Measurements from ENCODE around the gene RHO.

RHO gene

DNA sequence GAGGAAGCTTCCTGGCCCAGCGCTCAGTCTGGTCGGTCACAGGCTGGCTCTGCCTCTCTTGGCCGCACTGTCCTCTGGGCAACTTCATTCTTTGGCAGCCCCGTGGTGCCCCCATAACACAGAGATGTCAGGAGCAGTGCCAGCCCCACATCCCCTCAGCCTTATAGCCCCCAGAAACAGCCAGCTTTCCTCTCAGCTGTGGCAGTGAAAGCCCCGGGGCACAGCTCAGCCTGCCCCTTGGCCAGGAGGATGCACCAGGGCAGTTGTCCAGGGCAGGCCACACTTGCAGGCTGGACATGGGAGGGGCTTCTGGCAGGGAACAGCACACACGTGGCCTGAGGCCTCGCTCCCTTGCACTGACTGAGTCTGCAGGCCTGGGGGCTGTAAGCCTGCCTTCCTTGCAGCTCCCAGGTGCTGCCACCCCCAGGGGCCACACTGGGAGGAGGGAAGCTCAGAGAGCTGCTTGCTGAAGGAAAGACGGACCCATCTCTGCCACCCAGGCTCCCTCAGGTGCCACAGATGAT is 10.3 kb upstream of the RHO start:
- Histone ChIP-seq H3K4me1 (ENCODE audit: control insufficient read depth, insufficient read depth, low read length) (no peaks in the 10 kb centered on the region), H3K27me3 (ENCODE audit: control insufficient read depth, insufficient read depth, low read length) (no peaks in the 10 kb centered on the region), H3K27ac (ENCODE audit: low read depth, low read length) (no peak overlapping the region), H3K36me3 (ENCODE audit: control insufficient read depth, insufficient read depth, low read length) (peaks cover 14% of the 10 kb centered on the region), H3K9ac (ENCODE audit: low read length) (no peak overlapping the region), H3K4me3 (ENCODE audit: low read length) (no peak overlapping the region)

DNA sequence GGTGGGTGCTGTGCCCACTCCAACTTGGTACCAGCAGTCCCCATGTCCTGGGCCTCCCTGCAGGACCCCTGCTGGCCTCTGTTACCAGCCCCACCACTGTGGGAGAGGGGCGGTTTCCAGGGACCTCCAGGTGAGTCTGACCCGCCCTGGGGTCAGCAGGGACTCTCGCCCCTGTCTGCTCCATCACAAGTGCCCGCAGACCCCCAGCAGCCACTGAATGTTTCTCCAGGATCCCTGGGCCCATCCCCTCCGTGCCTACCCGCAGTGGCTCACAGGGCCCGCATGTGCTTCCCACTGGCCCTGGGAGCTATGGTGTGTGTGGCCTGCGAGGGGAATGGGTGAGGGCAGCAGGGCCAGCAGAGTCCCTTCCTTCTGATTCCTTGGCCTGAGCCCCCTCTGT is 9.9 kb upstream of the RHO start:
- Histone ChIP-seq H3K27ac (ENCODE audit: low read depth, low read length) (no peak overlapping the region), H3K27me3 (ENCODE audit: control insufficient read depth, insufficient read depth, low read length) (no peaks in the 10 kb centered on the region), H3K9ac (ENCODE audit: low read length) (no peak overlapping the region), H3K36me3 (ENCODE audit: control insufficient read depth, insufficient read depth, low read length) (peaks cover 10% of the 10 kb centered on the region), H3K4me3 (ENCODE audit: low read length) (no peak overlapping the region), H3K4me1 (ENCODE audit: control insufficient read depth, insufficient read depth, low read length) (no peaks in the 10 kb centered on the region)

GRCh38 chr3:129519449-129519848 is 9.0 kb upstream of the RHO start:
- no peaks in the 10 kb centered on the region for H3K4me1 ChIP-seq (ENCODE audit: control insufficient read depth, insufficient read depth, low read length)
- no peak overlapping the region for H3K4me3 ChIP-seq (ENCODE audit: low read length)
- H3K27me3 ChIP-seq (ENCODE audit: control insufficient read depth, insufficient read depth, low read length): no peaks in the 10 kb centered on the region
- peaks cover 10% of the 10 kb centered on the region for H3K36me3 ChIP-seq (ENCODE audit: control insufficient read depth, insufficient read depth, low read length)
- H3K9ac ChIP-seq (ENCODE audit: low read length): no peak overlapping the region
- no peak overlapping the region for H3K27ac ChIP-seq (ENCODE audit: low read depth, low read length)

DNA sequence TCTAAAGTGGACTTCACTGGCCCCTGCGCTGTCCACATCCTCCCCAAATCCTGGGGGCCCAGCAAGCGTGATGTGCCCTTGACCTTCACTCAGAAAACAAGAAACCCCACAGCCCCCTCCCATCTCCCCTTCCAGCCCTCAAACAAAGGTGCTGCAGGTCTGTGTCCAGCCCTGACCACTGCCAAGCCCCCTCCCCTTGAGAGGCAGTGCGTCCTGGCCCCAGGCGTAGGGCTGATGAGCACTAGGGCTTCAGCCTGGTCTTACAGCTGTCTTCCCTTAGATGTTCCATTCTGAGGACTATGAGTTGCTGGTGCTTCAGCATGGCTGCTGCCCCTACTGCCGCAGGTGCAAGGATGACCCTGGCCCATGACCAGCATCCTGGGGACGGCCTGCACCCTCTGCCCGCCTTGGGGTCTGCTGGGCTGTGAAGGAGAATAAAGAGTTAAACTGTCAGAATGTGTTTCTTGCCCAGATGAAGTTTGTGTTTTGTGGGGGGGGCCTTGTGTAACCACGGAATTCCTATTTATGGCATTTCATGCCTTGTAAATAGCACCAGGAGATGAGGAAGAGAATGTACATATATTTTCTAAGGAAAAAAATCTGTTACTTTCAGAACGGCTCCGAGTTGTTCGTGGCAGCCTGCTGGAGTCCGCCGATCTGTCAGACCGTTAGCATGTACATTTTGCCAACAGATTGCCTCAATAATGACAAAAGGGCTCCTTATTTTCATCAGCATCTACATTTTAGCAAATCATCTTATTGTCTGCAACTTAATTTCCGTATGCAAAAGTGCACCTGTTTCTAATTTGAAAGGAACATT is 8.3 kb upstream of the RHO start:
- Histone ChIP-seq H3K27ac (ENCODE audit: low read depth, low read length) (no peak overlapping the region), H3K4me1 (ENCODE audit: control insufficient read depth, insufficient read depth, low read length) (no peaks in the 10 kb centered on the region), H3K9ac (ENCODE audit: low read length) (no peak overlapping the region), H3K27me3 (ENCODE audit: control insufficient read depth, insufficient read depth, low read length) (no peaks in the 10 kb centered on the region), H3K4me3 (ENCODE audit: low read length) (no peak overlapping the region), H3K36me3 (ENCODE audit: control insufficient read depth, insufficient read depth, low read length) (peaks cover 8% of the 10 kb centered on the region)

- Histone ChIP-seq H3K27me3 (ENCODE audit: control insufficient read depth, insufficient read depth, low read length) (no peaks in the 10 kb centered on the region), H3K27ac (ENCODE audit: low read depth, low read length) (no peak overlapping the region), H3K36me3 (ENCODE audit: control insufficient read depth, insufficient read depth, low read length) (peaks cover 7% of the 10 kb centered on the region), H3K9ac (ENCODE audit: low read length) (no peak overlapping the region), H3K4me1 (ENCODE audit: control insufficient read depth, insufficient read depth, low read length) (no peaks in the 10 kb centered on the region), H3K4me3 (ENCODE audit: low read length) (no peak overlapping the region)
These were observed 7.5 kb upstream of the RHO start for GRCh38 chr3:129520960-129521359.

DNA sequence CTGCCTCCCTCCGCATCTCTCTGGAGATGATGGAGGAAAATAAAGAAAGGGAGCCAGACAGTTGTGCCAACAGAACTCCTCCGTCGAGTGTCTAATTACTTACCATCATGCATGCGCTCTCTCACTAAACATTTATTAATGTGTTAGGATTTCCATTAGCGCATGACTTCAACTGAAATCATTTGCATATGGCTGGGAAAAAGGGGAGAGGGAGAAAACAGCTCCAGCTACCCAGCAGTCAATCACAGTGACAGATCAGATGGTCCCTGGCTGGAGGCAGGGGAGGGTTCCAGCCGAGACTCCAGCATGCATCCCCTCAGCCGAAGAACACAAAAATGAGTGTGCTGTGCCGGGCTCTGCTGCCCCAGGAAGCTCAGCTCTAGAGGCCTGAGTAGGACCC is 6.8 kb upstream of the RHO start:
- Histone ChIP-seq H3K36me3 (ENCODE audit: control insufficient read depth, insufficient read depth, low read length) (peaks cover 2% of the 10 kb centered on the region), H3K4me3 (ENCODE audit: low read length) (no peak overlapping the region), H3K9ac (ENCODE audit: low read length) (no peak overlapping the region), H3K4me1 (ENCODE audit: control insufficient read depth, insufficient read depth, low read length) (no peaks in the 10 kb centered on the region), H3K27ac (ENCODE audit: low read depth, low read length) (no peak overlapping the region), H3K27me3 (ENCODE audit: control insufficient read depth, insufficient read depth, low read length) (no peaks in the 10 kb centered on the region)

GRCh38 chr3:129522953-129523352 is 5.5 kb upstream of the RHO start:
- Histone ChIP-seq H3K36me3 (ENCODE audit: control insufficient read depth, insufficient read depth, low read length) (no peaks in the 10 kb centered on the region), H3K4me1 (ENCODE audit: control insufficient read depth, insufficient read depth, low read length) (no peaks in the 10 kb centered on the region), H3K4me3 (ENCODE audit: low read length) (no peak overlapping the region), H3K27me3 (ENCODE audit: control insufficient read depth, insufficient read depth, low read length) (no peaks in the 10 kb centered on the region), H3K27ac (ENCODE audit: low read depth, low read length) (no peak overlapping the region), H3K9ac (ENCODE audit: low read length) (no peak overlapping the region)

- no peaks in the 10 kb centered on the region for H3K4me1 ChIP-seq (ENCODE audit: control insufficient read depth, insufficient read depth, low read length)
- no peak overlapping the region for H3K27ac ChIP-seq (ENCODE audit: low read depth, low read length)
- H3K4me3 ChIP-seq (ENCODE audit: low read length): no peak overlapping the region
- no peak overlapping the region for H3K9ac ChIP-seq (ENCODE audit: low read length)
- no peaks in the 10 kb centered on the region for H3K36me3 ChIP-seq (ENCODE audit: control insufficient read depth, insufficient read depth, low read length)
- no peaks in the 10 kb centered on the region for H3K27me3 ChIP-seq (ENCODE audit: control insufficient read depth, insufficient read depth, low read length)
These were observed 4.4 kb upstream of the RHO start for GRCh38 chr3:129524081-129524480.

DNA sequence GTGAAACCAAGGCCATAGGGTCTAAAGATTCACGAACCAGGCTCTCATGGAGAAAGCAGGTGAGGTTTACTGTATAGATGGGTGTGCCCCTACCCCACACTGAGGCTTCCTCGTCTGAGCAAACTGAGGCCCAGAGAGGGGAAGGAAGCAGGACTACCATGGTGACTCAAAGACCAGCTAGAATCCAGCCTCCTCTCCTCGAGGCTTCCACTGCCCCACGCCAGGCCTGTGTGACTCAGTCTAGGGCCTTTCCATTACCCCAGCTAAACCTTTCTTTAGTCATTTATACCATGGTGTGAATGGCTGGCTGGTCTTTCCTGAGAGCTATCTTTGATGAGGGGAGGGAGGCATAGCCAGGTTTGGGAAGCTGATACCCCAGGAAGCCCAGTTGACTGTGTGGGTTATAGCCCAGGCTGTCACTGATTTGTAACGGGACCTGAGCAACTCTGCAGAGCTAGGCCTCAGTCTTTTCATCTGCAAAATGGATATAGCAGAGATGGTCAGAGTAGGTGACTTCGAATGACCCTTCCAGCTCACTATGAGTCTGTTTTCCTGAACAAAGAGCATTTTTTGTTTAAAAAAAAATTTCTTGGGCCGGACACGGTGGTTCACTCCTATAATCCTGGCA is 3.0 kb upstream of the RHO start:
- Histone ChIP-seq H3K4me3 (ENCODE audit: low read length) (no peak overlapping the region), H3K4me1 (ENCODE audit: control insufficient read depth, insufficient read depth, low read length) (no peaks in the 10 kb centered on the region), H3K27ac (ENCODE audit: low read depth, low read length) (no peak overlapping the region), H3K36me3 (ENCODE audit: control insufficient read depth, insufficient read depth, low read length) (no peaks in the 10 kb centered on the region), H3K9ac (ENCODE audit: low read length) (no peak overlapping the region), H3K27me3 (ENCODE audit: control insufficient read depth, insufficient read depth, low read length) (no peaks in the 10 kb centered on the region)

DNA sequence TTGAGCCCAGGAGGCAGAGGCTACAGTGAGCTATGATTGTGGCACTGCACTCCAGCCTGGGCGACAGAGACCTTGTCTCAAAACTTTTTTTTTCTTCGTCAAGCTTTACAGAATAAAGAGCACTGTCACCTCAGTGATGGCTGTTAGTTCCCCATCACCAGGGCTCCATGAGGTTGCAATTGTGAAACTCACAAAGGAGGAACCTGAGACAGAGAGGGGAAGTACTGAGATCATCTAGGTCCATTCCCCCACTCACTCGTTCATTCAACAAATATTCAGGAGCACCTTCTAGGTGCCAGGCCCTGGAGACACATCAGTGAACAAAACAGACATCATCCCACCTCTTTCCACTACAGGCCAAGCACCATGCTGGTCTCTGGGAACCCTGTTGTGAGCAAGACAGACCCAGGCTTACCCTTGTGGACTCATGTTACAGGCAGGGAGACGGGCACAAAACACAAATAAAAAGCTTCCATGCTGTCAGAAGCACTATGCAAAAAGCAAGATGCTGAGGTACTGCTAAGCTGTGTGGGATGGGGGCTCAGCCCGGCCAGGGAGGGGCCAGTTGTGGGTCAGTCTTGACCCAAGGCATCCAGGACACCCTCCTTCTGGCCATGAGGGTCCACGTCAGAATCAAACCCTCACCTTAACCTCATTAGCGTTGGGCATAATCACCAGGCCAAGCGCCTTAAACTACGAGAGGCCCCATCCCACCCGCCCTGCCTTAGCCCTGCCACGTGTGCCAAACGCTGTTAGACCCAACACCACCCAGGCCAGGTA is 2.1 kb upstream of the RHO start:
- Histone ChIP-seq H3K4me1 (ENCODE audit: control insufficient read depth, insufficient read depth, low read length) (no peaks in the 10 kb centered on the region), H3K27me3 (ENCODE audit: control insufficient read depth, insufficient read depth, low read length) (no peaks in the 10 kb centered on the region), H3K9ac (ENCODE audit: low read length) (no peak overlapping the region), H3K4me3 (ENCODE audit: low read length) (no peak overlapping the region), H3K27ac (ENCODE audit: low read depth, low read length) (no peak overlapping the region), H3K36me3 (ENCODE audit: control insufficient read depth, insufficient read depth, low read length) (no peaks in the 10 kb centered on the region)

DNA sequence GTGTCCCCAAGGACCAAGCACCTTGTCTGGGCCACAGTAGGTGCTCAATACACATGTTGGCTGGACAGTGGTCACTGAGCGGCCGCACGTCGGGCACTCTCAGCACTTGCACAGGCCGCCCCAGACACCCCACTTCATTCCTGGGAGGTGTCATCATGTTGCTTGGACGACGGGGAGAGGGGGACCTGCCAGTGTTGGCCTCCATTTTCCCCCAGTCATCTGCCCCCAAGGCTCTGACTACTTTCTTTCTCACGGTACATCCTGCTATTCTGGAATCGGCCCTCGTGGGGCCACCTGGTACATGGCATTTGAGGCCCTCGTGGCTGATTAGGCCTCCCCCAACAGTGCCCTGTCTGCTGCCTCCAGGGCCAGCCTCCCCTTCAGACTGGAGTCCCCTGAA is 1.2 kb upstream of the RHO start:
- Histone ChIP-seq H3K4me3 (ENCODE audit: low read length) (no peak overlapping the region), H3K4me1 (ENCODE audit: control insufficient read depth, insufficient read depth, low read length) (no peaks in the 10 kb centered on the region)

DNA sequence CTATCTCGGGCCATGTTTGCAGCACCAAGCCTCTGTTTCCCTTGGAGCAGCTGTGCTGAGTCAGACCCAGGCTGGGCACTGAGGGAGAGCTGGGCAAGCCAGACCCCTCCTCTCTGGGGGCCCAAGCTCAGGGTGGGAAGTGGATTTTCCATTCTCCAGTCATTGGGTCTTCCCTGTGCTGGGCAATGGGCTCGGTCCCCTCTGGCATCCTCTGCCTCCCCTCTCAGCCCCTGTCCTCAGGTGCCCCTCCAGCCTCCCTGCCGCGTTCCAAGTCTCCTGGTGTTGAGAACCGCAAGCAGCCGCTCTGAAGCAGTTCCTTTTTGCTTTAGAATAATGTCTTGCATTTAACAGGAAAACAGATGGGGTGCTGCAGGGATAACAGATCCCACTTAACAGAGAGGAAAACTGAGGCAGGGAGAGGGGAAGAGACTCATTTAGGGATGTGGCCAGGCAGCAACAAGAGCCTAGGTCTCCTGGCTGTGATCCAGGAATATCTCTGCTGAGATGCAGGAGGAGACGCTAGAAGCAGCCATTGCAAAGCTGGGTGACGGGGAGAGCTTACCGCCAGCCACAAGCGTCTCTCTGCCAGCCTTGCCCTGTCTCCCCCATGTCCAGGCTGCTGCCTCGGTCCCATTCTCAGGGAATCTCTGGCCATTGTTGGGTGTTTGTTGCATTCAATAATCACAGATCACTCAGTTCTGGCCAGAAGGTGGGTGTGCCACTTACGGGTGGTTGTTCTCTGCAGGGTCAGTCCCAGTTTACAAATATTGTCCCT is 1.2 kb downstream of the RHO start:
- H3K4me3 ChIP-seq (ENCODE audit: low read length): no peak overlapping the region
- H3K4me1 ChIP-seq (ENCODE audit: control insufficient read depth, insufficient read depth, low read length): no peaks in the 10 kb centered on the region
- H3K27me3 ChIP-seq (ENCODE audit: control insufficient read depth, insufficient read depth, low read length): no peaks in the 10 kb centered on the region
- H3K9ac ChIP-seq (ENCODE audit: low read length): no peak overlapping the region
- no peak overlapping the region for H3K27ac ChIP-seq (ENCODE audit: low read depth, low read length)
- no peaks in the 10 kb centered on the region for H3K36me3 ChIP-seq (ENCODE audit: control insufficient read depth, insufficient read depth, low read length)

More for the DNA sequence above, 1.2 kb upstream of the RHO start:
- H3K9ac ChIP-seq (ENCODE audit: low read length): no peak overlapping the region
- no peaks in the 10 kb centered on the region for H3K27me3 ChIP-seq (ENCODE audit: control insufficient read depth, insufficient read depth, low read length)
- no peak overlapping the region for H3K27ac ChIP-seq (ENCODE audit: low read depth, low read length)
- no peaks in the 10 kb centered on the region for H3K36me3 ChIP-seq (ENCODE audit: control insufficient read depth, insufficient read depth, low read length)

All from rectal smooth muscle tissue (tissue), 1 donor.